GM12872 (cell line): ENCODE data around the gene SCAPER.

Source experiments
- CTCF ChIP-seq: IDR thresholded peaks from 3 replicates; pipeline ENCODE4 v1.5.1; 2011; ENCODE audit warnings: low read depth, mild to moderate bottlenecking, low read length, moderate library complexity; ENCODE audit not compliant: insufficient read depth

The SCAPER gene

GRCh38 chr15:76776969-76777368 is 128.2 kb downstream of the SCAPER start:
- TF ChIP-seq CTCF, result no peak

DNA sequence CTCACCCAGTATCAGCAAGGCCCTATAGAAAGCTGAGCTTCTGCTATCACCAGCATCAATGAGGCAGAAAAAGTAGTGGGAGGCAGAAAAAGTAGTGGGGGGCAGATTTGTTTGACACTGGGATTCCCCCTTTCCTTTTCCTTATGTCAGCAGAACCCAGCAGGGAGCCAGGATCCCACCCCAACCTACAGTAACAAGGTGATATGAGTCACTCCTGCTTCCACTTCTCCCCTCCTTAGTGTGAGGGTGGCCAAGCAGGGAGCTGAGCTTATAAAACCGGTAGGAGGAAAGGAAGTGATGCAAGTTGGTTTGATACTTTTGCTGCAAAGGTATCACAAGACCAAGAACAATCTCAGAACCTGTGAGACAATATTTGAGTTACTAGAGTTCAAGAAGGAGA is 128.7 kb downstream of the SCAPER start:
- TF ChIP-seq CTCF, result no peak

GRCh38 chr15:76773234-76773633 is 131.9 kb downstream of the SCAPER start:
- TF ChIP-seq CTCF, result no peak

DNA sequence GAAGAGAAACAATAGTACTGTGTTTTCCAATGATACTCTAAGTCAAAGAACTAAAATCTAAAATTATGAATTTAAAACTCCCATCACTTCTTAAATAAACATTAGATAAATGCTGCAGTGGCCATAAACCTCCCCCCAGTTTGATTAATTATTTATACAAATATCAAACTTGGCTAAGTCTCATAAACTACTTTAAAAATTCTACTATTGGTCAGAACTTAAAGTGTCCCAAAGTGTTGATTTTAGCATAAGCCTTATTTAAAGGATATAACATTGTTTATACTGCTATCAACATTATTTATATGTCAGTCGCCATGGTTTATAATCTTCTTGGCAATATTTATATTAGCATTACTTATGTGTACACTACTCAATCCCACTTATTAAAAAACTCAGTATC is 132.4 kb downstream of the SCAPER start:
- no peak for TF ChIP-seq CTCF

DNA sequence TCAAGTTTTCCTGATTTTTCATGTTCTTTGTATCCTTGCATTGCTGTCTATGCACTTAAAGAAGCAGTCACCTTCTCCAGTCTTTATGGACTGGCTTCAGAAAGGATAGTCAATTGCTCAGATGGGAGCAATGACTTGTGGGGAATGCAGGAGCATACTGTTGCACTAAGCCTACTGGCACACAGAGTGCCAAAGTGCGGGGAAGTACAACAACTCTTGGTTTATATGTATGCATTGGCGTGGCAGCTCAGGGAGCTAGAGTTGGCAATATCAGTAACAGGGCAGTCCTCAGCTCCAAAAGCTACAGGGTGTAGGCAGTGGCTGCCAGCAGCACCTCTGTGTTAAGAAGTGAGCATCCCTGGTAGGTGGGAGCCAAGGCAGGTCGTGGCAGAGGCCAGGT is 141.1 kb downstream of the SCAPER start:
- no peak for TF ChIP-seq CTCF

GRCh38 chr15:76763554-76763953 is 141.6 kb downstream of the SCAPER start:
- TF ChIP-seq CTCF, result no peak

DNA sequence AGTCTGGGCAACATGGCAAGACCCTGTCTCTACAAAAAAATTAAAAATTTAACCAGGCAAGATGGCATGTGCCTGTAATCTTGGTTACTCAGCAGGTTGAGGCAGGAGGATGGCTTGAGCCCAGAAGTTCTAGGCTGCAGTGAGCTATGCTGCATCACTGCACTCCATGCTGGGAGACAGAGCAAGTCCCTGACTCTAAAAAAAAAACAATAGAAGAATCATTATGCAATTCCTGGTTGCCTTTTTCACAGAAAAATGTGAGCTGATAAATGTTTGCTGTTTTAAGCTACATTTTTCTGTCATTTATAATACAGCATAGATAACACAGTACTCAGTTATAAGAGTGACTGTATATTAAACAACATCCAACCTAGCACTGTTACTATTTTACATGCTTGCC is 148.8 kb downstream of the SCAPER start:
- no peak for TF ChIP-seq CTCF

- no peak for TF ChIP-seq CTCF
Measured at GRCh38 chr15:76753771-76754170, 151.4 kb downstream of the SCAPER start.
